ENCODE data around the gene RSRC1. TPM values are rescaled to one million over a fixed set of nuclear protein-coding genes. Genes with fewer than 3 reads are reported as not detected.

RSRC1 gene
- total and polyA plus RNA-seq, 2 of the 8 experiments (the other 6 are each of a cell fraction or from before 2014, with no cell fraction given): 2.0 to 27.9 TPM

DNA sequence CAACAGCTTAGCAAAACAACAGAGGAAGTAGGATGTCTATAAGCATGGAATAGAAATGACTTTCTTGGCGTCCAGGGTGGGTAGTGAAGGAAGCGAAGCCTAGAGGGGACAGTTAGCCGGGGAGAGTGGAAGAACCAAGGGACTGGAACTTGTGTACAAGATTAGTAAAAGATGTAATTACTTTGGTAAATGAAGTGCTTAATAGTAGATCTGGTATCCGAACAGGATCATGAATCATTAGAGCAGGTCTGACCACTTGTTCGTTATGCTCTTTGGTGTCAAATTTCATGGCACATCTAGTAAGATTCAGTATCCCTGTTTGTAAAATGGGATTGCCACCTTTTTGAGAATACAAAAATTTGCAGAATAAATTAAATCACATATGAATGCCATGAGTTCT, 348.6 kb downstream of the RSRC1 start (continued):
- TF ChIP-seq, protein P1, sequence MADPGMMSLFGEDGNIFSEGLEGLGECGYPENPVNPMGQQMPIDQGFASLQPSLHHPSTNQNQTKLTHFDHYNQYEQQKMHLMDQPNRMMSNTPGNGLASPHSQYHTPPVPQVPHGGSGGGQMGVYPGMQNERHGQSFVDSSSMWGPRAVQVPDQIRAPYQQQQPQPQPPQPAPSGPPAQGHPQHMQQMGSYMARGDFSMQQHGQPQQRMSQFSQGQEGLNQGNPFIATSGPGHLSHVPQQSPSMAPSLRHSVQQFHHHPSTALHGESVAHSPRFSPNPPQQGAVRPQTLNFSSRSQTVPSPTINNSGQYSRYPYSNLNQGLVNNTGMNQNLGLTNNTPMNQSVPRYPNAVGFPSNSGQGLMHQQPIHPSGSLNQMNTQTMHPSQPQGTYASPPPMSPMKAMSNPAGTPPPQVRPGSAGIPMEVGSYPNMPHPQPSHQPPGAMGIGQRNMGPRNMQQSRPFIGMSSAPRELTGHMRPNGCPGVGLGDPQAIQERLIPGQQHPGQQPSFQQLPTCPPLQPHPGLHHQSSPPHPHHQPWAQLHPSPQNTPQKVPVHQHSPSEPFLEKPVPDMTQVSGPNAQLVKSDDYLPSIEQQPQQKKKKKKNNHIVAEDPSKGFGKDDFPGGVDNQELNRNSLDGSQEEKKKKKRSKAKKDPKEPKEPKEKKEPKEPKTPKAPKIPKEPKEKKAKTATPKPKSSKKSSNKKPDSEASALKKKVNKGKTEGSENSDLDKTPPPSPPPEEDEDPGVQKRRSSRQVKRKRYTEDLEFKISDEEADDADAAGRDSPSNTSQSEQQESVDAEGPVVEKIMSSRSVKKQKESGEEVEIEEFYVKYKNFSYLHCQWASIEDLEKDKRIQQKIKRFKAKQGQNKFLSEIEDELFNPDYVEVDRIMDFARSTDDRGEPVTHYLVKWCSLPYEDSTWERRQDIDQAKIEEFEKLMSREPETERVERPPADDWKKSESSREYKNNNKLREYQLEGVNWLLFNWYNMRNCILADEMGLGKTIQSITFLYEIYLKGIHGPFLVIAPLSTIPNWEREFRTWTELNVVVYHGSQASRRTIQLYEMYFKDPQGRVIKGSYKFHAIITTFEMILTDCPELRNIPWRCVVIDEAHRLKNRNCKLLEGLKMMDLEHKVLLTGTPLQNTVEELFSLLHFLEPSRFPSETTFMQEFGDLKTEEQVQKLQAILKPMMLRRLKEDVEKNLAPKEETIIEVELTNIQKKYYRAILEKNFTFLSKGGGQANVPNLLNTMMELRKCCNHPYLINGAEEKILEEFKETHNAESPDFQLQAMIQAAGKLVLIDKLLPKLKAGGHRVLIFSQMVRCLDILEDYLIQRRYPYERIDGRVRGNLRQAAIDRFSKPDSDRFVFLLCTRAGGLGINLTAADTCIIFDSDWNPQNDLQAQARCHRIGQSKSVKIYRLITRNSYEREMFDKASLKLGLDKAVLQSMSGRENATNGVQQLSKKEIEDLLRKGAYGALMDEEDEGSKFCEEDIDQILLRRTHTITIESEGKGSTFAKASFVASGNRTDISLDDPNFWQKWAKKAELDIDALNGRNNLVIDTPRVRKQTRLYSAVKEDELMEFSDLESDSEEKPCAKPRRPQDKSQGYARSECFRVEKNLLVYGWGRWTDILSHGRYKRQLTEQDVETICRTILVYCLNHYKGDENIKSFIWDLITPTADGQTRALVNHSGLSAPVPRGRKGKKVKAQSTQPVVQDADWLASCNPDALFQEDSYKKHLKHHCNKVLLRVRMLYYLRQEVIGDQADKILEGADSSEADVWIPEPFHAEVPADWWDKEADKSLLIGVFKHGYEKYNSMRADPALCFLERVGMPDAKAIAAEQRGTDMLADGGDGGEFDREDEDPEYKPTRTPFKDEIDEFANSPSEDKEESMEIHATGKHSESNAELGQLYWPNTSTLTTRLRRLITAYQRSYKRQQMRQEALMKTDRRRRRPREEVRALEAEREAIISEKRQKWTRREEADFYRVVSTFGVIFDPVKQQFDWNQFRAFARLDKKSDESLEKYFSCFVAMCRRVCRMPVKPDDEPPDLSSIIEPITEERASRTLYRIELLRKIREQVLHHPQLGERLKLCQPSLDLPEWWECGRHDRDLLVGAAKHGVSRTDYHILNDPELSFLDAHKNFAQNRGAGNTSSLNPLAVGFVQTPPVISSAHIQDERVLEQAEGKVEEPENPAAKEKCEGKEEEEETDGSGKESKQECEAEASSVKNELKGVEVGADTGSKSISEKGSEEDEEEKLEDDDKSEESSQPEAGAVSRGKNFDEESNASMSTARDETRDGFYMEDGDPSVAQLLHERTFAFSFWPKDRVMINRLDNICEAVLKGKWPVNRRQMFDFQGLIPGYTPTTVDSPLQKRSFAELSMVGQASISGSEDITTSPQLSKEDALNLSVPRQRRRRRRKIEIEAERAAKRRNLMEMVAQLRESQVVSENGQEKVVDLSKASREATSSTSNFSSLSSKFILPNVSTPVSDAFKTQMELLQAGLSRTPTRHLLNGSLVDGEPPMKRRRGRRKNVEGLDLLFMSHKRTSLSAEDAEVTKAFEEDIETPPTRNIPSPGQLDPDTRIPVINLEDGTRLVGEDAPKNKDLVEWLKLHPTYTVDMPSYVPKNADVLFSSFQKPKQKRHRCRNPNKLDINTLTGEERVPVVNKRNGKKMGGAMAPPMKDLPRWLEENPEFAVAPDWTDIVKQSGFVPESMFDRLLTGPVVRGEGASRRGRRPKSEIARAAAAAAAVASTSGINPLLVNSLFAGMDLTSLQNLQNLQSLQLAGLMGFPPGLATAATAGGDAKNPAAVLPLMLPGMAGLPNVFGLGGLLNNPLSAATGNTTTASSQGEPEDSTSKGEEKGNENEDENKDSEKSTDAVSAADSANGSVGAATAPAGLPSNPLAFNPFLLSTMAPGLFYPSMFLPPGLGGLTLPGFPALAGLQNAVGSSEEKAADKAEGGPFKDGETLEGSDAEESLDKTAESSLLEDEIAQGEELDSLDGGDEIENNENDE (IDR thresholded peaks at IDR 0.05; ENCODE audit: insufficient replicate concordance, low read length): no peak
- TF ChIP-seq TBP (IDR thresholded peaks at IDR 0.05; ENCODE audit: low read depth, low read length) (no peak), ASH2L (IDR thresholded peaks at IDR 0.05; ENCODE audit: low read length) (no peak), NRF1 (IDR thresholded peaks at IDR 0.05; ENCODE audit: low read depth, low read length) (no peak), CBX5 (IDR thresholded peaks at IDR 0.05; ENCODE audit: low read depth, low read length) (no peak), TAF7 (optimal IDR thresholded peaks at IDR 0.05; ENCODE audit: borderline replicate concordance, low read depth, low read length) (no peak), BACH1 (IDR thresholded peaks at IDR 0.05; ENCODE audit: low read length) (no peak), RFX5 (IDR thresholded peaks at IDR 0.05; ENCODE audit: borderline replicate concordance, low read depth, low read length) (no peak)
- TF ChIP-seq, protein P2, sequence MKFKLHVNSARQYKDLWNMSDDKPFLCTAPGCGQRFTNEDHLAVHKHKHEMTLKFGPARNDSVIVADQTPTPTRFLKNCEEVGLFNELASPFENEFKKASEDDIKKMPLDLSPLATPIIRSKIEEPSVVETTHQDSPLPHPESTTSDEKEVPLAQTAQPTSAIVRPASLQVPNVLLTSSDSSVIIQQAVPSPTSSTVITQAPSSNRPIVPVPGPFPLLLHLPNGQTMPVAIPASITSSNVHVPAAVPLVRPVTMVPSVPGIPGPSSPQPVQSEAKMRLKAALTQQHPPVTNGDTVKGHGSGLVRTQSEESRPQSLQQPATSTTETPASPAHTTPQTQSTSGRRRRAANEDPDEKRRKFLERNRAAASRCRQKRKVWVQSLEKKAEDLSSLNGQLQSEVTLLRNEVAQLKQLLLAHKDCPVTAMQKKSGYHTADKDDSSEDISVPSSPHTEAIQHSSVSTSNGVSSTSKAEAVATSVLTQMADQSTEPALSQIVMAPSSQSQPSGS (IDR thresholded peaks at IDR 0.05; ENCODE audit: low read length): no peak

All from H1 (cell line).